HG02763 (cell line): ENCODE data around the gene CDA.

Experiments used
- ATAC-seq: cut with Tn5 transposase; IDR thresholded peaks from one replicate; pipeline ENCODE4 v1.9.1; 2021; ENCODE audit warnings: mild to moderate bottlenecking, moderate library complexity; ENCODE audit not compliant: unreplicated experiment

Gene CDA

GRCh38 chr1:20645414-20645813, 56.5 kb downstream of the CDA start:
- no peak for ATAC-seq

DNA sequence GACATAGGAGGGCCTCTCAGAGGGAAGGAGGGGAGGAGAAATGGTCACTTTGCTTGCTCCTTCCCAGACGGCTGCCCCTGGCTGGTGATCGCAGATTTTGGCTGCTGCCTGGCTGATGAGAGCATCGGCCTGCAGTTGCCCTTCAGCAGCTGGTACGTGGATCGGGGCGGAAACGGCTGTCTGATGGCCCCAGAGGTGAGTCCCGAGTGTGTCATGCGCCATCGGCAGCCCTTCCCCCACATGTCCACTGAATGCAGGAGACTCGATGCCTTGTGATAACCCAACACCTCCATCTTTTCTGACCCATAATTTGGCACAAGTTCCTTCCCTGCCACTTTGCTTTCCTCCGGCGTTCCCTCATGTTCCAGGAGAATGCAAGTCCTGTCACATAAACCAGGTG, 59.5 kb downstream of the CDA start:
- ATAC-seq, result no peak

GRCh38 chr1:20648946-20649345, 60.0 kb downstream of the CDA start:
- ATAC-seq, result no peak

DNA sequence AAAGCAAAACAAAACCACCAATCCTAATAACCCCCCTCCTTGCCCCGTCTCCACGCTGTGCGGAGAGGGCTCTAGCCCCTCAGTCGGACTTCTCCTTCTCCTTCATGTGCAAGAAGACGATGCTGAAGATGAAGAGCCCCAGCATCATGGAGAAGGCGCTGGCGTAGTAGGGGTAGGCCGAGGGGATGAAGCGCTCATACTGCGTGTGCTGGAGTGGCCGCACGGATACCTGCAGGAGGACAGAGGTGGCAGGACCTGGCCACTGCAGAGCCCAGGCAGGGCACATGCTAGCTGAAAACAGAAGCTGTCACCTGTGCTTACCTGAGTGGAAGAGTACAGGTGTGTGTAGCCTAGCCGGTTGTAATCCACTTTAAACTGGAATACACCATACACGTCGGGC, 63.4 kb downstream of the CDA start:
- ATAC-seq, result no peak

DNA sequence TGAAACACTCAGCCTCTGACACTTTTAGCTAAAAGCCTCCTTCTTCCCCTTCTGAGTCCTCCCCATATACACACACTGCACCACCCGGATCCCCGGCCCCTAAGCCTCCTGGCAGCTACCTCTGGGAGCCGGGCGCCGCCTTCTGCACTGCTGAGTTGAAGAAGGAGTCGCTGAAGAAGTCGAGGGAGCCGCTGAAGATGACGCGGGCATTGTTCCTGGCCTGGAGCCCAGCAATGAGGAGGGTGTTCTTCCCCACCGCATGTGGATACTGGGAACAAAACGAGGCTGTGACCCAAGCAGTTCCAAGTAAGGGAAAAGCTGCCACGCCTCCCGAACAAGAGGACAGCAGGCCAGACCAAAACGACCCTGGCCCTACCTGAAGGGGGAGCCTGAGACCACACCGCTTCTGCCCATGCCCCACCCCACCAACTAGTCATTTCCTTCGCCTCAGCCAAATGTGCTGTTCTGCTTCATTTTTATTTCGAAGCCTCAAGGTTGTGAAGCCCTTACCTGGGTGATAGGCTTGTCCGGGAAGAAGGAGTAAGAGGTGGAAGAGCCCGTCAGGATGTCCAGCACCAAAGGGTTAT, 65.3 kb downstream of the CDA start:
- no peak for ATAC-seq

DNA sequence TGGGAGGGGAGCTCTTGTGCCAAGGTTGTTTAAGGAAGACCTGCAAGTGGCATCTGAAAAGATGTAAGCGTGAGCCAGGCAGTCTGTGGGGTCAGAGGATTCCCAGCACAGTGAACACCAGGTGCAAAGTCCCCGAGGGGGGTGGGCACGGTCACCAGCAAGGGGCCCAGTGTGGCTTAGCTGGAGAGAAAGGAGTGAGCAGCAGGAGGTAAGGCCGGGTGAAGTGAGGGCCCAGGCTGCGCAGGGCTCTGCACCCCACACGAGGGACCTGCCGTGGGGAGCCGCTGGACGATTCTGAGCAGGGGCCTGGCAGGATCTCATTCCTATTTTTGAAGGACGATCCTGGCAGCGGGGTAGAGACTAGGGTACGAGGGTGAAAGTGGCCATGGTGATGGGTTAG, 68.1 kb downstream of the CDA start:
- ATAC-seq, result no peak

- ATAC-seq, result no peak
Observed at GRCh38 chr1:20658166-20658915, 69.4 kb downstream of the CDA start.

GRCh38 chr1:20660363-20660762, 71.5 kb downstream of the CDA start:
- no peak for ATAC-seq

GRCh38 chr1:20660847-20661206, 71.9 kb downstream of the CDA start:
- ATAC-seq, result no peak

GRCh38 chr1:20661207-20662109, 72.6 kb downstream of the CDA start, which contains the start of gene DDOST:
Gene DDOST (minus strand): TSS chr1:20661369. CDS start chr1:20661350, 19 bp downstream.
- peak; percentile 97 for ATAC-seq

DNA sequence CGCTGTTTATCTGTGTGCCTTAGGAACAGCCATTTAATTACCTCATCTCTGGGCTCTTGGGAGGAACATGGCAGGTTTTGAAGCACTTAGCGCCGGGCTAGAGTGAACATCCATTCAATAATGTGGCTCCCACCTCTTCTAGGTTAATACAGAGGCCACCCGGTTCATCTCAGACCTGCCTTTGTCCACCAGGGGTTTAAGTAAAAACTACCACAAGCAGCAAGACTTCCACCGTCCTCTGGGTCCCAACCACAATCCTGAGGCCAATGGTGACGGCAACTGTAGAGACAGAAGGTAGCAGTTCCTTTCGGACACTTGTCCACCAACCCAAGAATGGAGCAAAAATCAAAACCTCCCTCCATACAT, 73.2 kb downstream of the CDA start:
- no peak for ATAC-seq

- no peak for ATAC-seq
Observed at GRCh38 chr1:20663365-20663764, 74.5 kb downstream of the CDA start.

- no peak for ATAC-seq
Observed at GRCh38 chr1:20663969-20664715, 75.2 kb downstream of the CDA start.

DNA sequence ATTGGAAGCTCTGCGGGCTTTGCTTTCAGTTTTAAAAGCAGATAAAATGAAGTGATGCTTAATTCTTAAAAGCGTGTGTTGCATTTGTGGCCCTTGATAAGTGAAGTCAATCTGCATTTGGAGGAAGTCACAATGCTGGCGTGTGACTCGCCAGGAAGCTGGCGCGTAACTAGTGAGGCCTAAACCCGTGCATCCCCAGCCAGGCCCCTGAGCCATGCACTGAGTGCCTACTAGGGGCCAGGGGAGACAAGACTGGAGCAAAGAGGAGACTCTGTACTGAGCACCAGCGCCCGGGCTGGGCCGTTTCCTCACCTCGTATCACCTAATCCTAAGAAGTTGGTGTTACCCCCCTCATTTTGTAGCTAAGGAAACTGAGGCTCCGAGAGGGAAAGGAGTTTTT, 76.8 kb downstream of the CDA start:
- ATAC-seq, result no peak

GRCh38 chr1:20666146-20666545, 77.2 kb downstream of the CDA start:
- no peak for ATAC-seq

GRCh38 chr1:20666804-20667203, 77.9 kb downstream of the CDA start:
- no peak for ATAC-seq
